Left colon (tissue), 2 donors: Measurements from ENCODE around the gene CYP19A1. TPM values are rescaled to one million over a fixed set of nuclear protein-coding genes. Genes with fewer than 3 reads are reported as not detected.

Experiments used
- ATAC-seq: fragments of 200-7000 bp; cut with Tn5 transposase; one replicate; pipeline ENCODE4 v1.9.1; 2020; ENCODE audit warnings: mild to moderate bottlenecking, moderate library complexity
- DNase-seq, 2 donors: peaks; one replicate each; pipeline ENCODE4 v3.0.0-alpha.2; 2020
- intact Hi-C, 2 donors: fragments of 100-400 bp; cut with DNase I in 1 of 2; cut with micrococcal nuclease in 1 of 2; formaldehyde crosslinking; loops; one replicate each; pipeline versions ENCODE4 v1.11.2 to v1.14.0; 2022; cut with DNase I, micrococcal nuclease
- total RNA-seq, 2 donors: library from RNA; stranded (reverse); fragmentation: NEBNext Ultra II Directional; extraction: Animal tissue kit (Norgen Biotek cat#: 25700); gene quantifications; one replicate each; pipeline ENCODE4 v1.2.1, GENCODE V29; 2021
- donor health status: DM: no; HTN: no; CAD: no.
- donor health status: DM: yes; HTN: yes; CAD: no.

CYP19A1 gene
- total RNA-seq, 2 donors from 2014 or later, result 0.22 TPM; not detected in 1

DNA sequence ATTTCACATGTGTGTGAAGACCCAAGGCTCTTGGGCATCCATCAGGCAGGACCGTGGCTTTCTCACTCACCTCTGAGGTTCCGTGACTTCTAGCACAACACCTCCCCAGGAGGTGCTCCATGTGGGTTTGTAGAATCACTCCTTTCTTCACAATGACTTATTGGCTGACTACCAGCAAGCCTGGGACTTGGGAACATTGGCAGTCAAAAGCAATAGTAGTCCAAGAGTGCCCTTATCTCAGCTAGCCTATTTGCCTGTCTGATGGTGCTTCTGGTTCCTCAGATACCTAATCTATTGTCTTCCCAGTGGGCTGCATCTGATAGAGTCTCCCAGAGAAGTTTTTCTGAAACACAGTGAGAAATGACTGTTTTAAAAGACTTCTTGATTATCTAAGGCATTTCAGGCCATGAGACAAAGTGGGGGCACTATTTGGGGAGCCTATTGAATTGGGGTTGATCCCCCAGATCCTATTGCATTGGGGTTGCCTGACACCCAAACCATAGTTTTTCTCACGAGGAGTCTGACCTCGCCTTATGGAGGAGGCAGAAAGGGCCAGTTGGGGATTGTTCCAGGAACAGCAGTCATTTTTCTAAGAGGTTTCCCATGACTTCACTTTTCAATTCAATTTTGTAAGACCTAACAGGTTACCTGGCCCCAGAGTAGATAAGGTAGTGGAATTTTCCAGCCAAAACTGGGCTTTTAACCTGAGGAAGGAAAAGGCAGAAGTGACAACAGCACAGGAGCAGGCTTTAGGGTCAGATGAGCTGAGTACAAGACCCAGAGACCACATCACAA, 88.0 kb downstream of the CYP19A1 start:
- ATAC-seq (no peak), DNase-seq (no peak)
- intact Hi-C loops, result no loop called here

GRCh38 chr15:51245628-51246027, 92.8 kb downstream of the CYP19A1 start:
- intact Hi-C loops, result no loop called here
- DNase-seq (no peak), ATAC-seq (no peak)

GRCh38 chr15:51244423-51244869, 94.0 kb downstream of the CYP19A1 start:
- ATAC-seq (no peak), DNase-seq (no peak)
- intact Hi-C loops, result no loop called here

- intact Hi-C loops, result no loop called here
Observed at GRCh38 chr15:51243774-51244173, 94.6 kb downstream of the CYP19A1 start.

DNA sequence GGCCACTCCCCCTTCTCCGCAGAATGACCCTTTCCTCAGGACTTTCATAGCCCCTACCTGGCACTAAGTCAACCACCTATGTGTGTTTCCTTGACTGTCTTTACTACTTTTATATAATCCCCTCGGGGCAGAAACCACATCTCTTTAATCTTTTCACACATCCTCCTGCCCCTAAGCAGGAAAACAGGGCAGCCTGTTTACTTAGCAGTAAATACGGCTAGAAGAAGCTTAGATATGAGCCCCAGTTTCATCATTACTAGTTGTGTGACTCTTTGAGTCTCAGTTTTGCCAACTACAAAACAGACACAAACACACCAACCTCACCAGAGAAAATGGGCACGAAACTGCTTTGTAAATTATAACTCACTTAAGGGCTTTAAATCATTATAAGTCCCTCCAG, 98.3 kb downstream of the CYP19A1 start:
- intact Hi-C loops, result no loop called here
- DNase-seq (no peak), ATAC-seq (no peak)

More at GRCh38 chr15:51243774-51244173, 94.6 kb downstream of the CYP19A1 start:
- DNase-seq (no peak), ATAC-seq (no peak)

GRCh38 chr15:51237816-51238215, 100.6 kb downstream of the CYP19A1 start:
- no peak for DNase-seq
- no peak for ATAC-seq
- intact Hi-C loops, result no loop called here

DNA sequence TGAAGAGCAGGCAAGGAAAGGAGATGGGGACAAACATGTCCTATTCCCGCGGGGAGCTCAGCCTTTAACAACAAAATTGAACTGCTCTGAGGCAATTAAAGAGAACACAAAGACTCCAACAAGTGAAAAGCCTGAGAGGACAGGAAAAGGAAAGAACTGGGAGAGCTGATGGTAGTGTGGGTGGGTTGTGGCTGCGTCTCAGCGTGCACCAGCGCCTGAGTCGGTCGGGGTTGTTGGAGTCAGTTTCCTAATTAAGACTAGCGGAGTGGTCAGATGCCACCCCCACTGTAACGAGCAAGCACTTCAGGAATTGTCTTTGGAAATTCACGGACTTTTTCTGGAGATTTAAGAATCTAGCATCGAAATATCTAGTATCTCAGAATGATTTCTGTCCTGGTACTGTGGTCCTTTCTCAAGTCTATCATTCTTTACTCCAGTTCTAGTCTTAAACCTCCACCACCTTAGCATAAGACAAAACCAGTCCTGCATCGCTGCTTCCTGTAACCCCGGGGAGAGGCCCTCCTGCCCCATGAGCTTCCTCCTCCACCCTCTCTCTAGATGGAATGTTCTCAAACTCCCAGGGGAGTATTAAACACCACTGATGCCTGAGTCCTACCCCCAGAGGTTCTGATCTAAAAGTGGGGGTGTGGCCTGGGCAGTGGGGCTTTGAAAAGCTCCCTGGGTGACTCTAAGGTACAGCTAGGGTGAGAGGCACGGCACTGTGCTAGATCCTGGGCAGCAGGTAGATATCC, 104.0 kb downstream of the CYP19A1 start:
- intact Hi-C loops, result no loop called here
- ATAC-seq, result no peak
- no peak for DNase-seq

- ATAC-seq (no peak), DNase-seq (no peak)
- intact Hi-C loops, result no loop called here
Observed at GRCh38 chr15:51232581-51232980, 105.8 kb downstream of the CYP19A1 start.

DNA sequence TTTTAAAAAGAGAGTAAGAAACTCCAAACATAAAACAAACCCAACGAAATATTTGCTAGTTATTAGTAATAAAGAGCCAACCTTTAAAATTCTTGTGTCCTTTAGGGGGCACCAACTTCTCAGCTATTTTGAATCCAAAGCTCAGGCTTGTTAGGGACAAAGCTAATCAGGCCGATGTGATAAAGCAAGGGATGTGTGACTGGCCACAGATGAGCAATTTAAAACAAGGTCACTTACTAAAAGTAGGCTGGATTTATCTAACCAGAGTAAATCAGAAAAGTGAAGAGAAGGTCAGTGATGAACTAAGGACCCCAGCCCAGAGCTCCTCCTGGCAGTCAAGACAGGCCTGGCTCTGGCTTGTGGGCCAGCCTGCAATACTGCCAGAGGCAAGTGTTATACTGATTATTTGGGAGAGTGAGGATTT, 108.5 kb downstream of the CYP19A1 start:
- DNase-seq, result no peak
- intact Hi-C loops, result no loop called here
- no peak for ATAC-seq

DNA sequence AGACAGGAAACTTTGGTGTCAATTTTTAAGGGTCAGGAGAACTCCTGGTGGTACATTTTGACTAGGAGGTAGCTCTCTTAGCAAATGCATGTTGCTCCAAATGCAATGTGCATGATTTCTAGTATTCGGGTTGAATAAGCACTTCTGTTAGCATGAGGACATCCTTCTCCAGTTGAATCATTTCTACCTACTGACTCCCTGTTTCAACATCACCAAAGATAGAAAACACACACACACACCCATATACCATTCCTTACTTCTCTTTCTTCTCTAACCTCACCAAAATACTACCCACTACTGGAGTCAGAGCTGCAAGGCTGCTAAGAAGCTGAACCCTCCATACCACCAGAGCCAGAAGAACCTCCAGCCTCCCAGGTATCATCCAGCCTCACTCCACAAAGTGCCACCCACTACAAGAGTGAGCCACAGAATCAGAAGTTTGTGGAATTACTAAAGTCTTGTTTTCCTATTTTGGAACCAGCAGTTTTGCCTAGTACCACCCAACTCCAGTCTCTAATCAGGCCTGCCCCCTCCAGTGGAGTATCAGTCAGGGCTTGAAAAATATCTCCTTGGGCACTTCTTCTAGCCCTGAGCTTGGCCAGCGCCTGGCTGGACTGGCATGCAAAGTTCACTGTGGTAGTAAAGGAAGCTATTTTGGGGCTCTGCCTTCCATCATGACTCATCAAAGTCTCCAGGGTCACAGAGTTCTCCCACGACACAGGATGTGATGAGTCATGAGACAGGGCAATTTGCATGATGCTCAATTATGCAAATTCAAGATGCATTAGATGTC, 110.3 kb downstream of the CYP19A1 start:
- intact Hi-C loops, result no loop called here
- ATAC-seq (no peak), DNase-seq (no peak)

DNA sequence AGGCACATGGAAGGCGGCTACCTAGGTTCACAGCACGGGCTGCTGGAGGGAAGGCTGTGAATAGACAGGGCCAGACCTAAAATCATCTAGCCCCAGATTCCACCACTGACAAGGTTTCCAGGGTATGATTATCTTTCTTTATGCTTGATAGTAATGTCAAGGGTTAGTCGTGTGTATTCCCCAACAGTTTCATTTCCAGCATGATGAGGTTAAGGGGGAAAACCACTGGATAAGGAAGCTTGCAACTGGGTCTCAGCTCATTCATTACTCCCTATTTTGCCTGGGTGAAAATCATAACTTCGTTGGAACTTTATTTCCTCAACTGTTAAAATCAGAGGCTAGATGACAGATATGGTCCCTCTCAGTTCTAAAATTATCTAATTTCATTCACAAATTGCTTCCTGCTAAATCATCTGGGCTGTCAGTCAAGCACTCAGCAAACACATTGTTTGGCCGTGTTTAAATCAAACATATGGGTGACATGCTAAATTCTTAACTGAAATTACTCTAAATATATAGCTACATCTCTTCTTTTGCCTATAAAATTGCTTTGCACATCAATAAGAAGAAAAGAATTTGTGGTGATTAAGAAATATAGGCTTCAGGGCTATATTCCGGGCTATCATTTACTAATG, 111.7 kb downstream of the CYP19A1 start:
- intact Hi-C loops, result no loop called here
- ATAC-seq (no peak), DNase-seq (no peak)

DNA sequence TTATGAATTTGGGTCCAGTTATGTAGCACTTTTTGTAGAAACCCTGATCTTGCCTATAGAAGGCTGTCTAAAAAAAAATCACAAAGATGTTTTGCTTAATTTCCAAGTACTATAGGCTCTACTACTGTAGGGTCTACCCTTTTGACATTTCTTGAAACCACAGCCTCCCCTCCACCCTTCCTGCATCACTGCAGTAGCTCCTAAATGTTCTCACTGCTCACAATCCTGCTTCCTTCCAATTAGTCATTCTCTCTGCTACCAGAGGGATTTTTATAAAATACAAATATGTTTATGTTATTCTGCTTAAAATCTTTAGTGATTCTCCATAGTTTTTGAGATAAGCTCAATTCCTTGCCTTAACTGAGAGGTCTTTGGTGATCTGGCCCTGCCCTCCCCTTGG, 114.0 kb downstream of the CYP19A1 start:
- DNase-seq, result no peak
- intact Hi-C loops, result no loop called here
- no peak for ATAC-seq

DNA sequence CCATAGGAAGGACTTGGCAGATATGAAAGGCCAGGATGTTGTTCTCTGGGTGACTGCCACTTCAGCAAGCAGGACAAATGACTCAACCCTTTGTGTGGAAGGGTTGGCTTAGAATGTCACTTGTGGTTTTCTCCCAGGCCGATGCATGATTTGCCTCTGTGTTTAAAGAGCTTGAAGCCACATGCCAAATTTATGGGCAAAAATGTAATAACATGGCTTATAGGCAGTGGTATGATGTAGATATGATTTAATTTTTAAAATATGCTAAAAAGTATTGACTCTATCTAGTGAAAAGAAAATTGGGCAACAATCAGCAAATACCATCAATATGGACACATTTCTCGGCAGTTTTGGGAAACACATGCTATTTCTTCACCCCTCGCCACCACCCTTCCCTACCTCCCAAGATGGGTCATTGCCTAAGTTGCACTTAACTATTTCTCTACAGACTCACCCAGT, 114.6 kb downstream of the CYP19A1 start:
- intact Hi-C loops, result no loop called here
- ATAC-seq (no peak), DNase-seq (no peak)

DNA sequence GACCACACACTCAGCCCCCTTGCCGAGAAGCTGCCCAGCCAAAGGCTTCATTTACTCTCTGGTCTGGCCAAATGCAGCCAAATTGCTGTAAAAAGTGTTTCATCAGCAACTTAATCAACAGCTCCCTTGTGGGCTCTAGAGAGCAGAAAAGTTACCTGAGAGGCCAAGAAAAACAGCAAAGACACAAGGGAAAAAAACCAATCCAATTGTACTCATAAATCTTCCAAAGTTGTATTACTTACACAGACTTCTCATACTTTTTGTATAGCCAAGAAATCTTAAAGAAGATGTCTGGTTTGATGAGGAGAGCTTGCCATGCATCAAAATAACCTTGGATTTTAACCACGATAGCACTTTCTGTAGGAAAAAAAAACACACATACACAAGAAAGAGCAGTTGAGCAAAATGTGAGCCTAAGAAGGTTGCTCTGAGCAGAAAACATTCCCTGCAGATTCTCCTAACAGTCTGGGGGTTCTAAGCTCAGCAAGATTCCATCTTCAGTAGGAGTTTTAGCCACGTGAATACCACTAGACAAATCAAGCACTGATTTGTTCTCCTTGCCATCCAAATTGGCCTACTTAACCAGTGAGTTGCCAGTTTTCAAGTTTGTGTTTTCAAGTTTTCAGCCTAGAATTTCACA, 120.0 kb downstream of the CYP19A1 start:
- ATAC-seq (no peak), DNase-seq (no peak)
- intact Hi-C loops, result no loop called here

- DNase-seq (no peak), ATAC-seq (no peak)
- intact Hi-C loops, result no loop called here
Observed at GRCh38 chr15:51212909-51213308, 125.5 kb downstream of the CYP19A1 start.

DNA sequence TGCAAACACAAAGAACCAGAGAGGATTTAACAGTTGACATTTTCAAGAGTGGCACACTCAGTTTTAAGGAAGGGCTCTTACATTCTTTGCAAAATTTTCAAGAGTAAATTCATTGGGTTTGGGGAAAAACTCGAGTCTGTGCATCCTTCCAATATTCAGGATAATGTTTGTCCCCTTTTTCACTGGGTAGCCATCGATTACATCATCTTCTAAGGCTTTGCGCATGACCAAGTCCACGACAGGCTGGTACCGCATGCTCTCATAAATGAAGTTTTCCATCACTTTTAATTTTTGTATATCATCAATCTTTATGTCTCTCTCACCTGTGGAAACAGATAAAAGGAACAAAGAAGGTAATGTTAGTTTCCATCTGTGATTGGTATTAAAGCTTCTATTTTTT, 126.2 kb downstream of the CYP19A1 start:
- intact Hi-C loops, result no loop called here
- no peak for DNase-seq
- no peak for ATAC-seq

DNA sequence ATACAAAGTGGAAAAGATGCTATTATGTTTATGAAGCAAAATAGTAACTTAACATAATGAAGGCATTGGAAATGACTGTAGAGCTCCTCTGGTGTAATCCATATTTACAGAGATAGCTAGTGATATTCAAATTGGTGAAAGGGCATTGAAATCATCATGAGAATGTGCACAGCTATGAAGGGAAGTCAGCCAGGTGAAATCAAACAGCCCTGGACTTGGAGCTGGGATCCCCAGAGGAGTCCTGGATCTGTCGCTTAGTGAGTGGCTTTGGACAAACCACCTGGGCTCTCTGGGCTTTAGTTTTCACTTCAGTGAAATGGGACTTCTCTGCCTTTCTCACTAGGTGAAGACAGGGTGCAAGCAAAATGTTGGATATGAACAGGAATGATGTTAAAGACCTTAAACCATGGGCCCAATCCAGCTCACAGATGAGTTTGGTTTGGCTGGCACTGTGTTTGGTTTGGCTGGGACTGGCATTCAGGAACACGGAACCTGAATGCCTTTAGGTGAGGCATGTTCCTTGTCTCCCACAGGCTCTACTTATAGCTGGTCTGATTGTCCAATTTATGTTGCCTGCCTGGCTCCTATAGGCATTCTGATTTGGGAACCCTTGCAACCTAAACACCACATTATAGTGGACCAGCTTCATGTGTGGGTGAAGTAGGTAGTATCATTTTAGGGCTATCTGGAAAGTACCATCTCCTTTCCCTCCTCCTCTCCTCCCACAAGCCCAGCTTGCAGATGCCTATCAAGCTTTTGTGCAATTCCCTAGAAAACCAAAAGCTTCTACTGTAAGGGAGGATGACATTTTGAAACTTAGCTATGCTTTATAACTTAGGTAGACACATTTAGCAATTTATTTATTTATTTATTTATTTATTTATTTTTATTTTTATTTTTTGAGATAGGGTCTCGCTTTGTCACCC, 133.1 kb downstream of the CYP19A1 start:
- intact Hi-C loops, result no loop called here
- no peak for DNase-seq
- peak; percentile 63 for ATAC-seq
